ENCODE results near the gene THBS3. TPM values are rescaled to one million over a fixed set of nuclear protein-coding genes. Genes with fewer than 3 reads are reported as not detected.
"Not testable (repeated sequence)": the region's sequence is repeated elsewhere in the genome, so short reads cannot be mapped to it uniquely, and the experiment has no call there.

The THBS3 gene
- 5.7 TPM for total RNA-seq
- long read RNA-seq, partial matches to known transcripts: 0 of 1 reads
- long read RNA-seq, other reads (novel, unspliced or antisense): 1 of 1 reads

DNA sequence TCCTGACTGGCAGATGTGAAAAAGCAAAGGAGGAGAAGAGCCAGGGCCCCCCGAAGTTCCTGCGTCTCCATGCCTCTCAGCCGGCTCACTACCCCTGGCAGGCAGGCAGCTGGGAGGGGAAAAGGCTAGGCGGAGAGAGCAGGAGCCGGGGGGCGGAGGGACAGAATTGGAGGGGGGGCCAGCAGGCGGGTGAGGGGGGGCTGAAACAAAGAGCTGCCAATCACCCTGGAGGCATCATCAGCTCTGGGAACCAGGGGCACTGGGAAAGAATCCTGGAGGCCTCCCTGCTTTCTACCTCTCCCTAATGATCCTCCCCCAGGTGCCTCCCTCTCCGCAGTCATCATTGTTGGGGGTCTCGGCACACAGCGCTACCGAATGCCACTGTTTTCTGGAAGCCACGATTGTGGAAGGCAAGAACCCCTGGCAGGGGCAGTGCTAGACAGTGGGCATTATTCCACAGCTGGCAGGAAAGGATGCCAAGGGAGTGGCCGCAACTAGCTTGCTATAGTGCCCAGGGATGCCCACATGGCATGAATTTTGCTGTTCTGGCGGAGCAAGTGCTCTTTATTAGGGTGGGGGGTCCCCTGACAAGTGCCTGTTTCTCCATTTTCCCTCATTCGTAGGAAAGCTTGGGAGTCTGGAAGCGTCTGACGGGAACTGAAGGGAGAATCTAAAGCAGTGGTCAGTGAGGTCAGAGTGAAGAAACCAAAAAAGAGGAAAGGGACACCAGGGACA lies at the start of gene THBS3:
THBS3 (minus strand) TSS at position 92 of the 735 bp plus-strand sequence; CDS start at position 71, 21 bp downstream.
- peak; percentile 83 for DNase-seq (ENCODE audit: missing footprints)
- ATAC-seq: peak; percentile 18
- intact Hi-C loops (cut with DNase I): loop anchor here (1.0 to 5.0 kb wide), 4 partner anchors 18 to 384 kb away; a partner anchor contains a TSS

DNA sequence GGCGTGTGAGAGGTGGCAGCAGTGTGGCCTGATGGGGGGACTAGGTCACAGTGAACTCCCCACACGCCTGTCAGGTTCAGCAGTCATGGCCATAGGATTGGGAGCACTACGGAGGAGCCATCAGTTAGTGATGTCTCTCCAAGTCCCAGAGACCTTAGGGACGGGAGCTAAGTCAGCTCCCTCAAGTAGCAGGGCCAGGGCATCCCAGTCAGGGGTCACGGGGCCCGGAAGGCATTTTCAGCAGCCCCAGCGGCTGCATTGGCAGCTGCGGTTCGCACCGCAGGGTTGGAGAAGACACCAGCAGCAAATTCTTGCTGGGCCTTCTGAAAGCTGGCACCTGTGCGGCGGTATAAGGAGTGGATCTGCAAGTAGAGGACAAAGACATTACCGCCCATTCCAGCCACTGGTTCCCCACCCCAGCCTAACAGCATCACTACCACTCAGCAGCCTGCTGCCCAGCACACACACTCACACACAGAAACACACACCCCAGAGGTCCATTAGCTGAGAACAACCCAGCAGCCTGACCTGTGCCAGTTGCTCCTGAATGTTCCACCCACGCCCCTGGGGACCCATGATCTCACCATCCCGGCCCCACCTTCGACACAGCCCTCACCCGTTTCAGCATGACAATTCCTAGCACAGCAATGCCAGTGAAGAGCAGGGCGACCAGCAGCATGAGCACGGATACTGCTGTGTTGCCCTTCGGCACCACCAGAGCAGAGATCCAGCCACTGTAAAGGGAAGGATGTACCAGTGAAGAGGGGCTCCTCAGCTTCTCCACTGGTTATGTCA lies 48.6 kb upstream of the THBS3 start:
- DNase-seq (ENCODE audit: missing footprints): peak; percentile 53
- intact Hi-C loops (cut with DNase I): no loop called here
- no peak for ATAC-seq

DNA sequence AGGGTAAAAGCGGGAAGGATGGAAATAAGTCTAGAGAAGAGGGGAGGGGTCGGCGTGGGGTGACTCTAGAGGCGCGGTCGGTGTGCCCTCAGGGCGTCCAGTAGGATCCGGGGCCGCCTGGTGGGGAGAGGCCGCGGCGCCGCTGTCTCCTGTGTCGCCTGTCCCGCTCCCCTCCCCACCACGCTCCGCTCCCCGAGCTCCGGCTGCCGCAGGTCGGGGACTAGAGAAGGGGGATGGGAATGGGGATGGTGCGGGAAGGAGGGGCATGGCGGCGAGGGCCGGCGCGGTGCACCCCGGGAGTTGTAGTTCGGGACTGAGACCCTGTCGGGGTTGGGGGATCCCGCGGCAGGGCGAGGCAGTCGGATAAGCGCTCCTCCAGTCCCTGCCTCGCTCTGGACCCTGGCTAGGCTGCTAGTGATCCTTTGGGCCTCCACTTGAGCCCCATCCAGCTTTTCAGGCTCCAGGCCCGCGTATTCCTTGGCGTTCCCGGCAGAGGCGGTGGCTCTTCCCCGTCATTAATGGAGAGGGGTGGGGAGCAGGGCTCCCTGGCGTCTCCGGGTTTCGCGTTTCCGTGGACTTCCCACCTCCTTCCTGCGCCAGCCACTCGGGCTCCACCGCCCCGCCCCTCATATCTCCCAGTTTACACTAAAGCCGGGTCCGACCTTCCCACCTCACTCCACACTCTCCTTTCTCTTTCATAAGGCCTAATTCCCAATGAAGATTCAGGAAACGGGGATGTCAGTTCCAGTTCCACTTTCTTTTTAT lies 47.7 kb upstream of the THBS3 start, which contains the start of gene ENTREP3:
ENTREP3 (minus strand) TSS at position 241 of the 765 bp plus-strand sequence. CDS start 606 bp downstream, outside the sequence.
- ATAC-seq: peak; percentile 89
- intact Hi-C loops (cut with DNase I): no loop called here
- peak; percentile 95 for DNase-seq (ENCODE audit: missing footprints)

DNA sequence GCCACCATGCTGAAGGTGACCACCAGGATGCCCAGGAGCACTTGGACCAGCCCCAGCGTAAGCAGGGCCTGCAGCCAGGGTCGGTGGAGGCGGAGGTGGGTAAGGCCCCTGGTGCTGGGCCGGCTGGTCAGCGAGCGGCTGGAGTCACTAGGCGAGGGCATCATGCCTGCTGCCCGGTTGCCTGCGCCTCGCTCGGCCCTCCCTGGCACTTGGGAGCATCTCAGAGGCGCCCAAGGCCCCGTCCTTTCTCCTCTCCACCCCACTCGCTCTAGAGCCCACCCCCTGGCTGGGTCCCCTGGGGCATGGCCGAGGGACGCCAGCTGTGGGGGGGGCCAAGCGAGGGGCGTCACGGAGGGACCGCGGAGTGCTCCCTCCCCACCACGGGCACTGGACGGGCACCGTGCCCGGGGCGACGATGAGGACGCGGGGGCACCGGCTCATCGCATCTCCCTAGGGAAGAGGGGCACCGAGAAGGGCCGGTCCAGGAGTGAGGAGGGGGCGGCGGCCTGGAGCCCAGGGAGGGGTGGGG lies 47.1 kb upstream of the THBS3 start:
- intact Hi-C loops (cut with DNase I): no loop called here

DNA sequence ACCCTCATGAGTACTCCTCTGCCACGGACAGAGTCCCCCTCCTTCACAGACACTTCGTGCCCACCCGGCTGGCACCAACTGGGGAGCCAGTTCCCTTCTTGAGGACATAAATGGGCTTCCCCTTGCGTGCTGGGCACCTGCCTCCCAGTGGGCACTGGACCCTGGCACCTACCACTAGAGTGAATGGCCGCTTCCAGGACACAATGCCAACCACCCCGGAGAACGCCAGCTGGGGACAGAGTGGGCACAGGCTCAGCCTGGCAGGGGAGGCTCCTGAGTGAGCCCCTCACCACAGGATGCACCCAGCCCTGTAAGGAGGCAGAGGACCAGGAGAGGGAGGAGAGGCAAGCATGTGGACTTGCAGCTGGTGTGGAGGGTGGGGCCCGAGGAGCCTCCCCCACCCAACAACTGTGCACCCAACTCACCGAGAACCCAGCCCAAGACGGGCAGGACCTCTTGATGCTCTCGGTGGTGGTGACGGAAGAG lies 46.6 kb upstream of the THBS3 start:
- peak; percentile 59 for DNase-seq (ENCODE audit: missing footprints)
- intact Hi-C loops (cut with DNase I): no loop called here
- ATAC-seq: peak; percentile 0

More for the DNA sequence above, 47.1 kb upstream of the THBS3 start:
- DNase-seq (ENCODE audit: missing footprints) (peak; percentile 75), ATAC-seq (peak; percentile 8)

DNA sequence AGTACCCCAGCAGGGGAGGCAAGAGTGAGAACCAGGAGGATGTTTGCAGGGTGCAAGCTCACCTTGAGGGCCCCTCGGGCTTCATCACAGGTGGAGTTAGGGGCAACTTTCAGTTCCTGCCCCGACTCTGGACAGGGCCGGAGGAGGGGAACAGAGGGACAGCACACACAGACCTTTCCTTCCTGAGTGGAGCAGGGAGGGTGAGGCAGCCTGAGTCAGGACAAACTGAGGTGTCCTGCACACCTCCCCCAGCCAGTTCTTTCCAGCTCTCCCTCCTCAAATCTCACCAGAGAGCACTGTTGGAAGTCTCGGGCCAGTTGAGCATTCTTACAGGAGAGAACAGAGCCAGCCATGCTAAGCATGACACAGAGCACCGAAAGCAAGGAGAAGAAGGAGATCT lies 46.1 kb upstream of the THBS3 start:
- intact Hi-C loops (cut with DNase I): no loop called here
- no peak for ATAC-seq

DNA sequence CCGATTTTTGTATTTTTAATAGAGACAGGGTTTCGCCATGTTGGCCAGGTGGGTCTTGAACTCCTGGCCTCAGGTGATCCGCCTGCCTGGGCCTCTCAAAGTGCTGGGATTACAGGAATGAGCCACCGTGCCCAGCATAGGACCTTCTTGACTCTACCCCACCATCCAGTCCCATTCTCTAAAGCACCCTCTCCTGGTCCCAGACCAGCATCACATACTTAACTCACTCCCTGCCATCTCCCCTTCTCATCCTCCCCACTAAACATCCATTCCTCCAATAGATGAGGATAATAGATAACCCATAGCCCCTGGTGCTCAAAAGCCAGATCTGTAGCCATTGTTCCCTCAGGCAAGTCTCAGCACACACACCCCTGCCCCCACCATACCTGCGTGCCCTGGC lies 45.5 kb upstream of the THBS3 start:
- peak; percentile 50 for DNase-seq (ENCODE audit: missing footprints)
- intact Hi-C loops (cut with DNase I): no loop called here
- ATAC-seq: no peak

More for the DNA sequence above, 46.1 kb upstream of the THBS3 start:
- DNase-seq (ENCODE audit: missing footprints): no peak

DNA sequence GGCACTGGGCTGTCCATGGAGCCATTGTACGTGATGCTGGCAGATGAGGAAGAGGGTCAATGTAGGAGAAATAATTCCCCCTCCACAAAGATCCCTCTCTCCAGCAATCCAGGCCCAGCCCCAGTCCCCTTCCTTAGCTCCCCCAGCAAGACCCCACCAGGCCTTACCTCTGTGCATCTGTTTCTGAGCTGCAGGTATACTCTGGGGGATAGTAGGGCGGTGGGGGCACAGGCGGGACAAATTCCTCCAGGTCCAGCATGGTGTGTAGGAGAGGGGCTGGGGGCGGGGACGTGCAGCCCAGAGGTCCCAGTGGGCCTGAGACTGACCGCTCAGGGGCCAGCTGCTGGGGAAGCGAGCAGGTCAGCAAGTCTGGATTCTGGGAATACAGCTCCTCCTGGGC lies 43.9 kb upstream of the THBS3 start:
- DNase-seq (ENCODE audit: missing footprints): no peak
- ATAC-seq: no peak
- intact Hi-C loops (cut with DNase I): loop anchor here (2.0 kb wide), 2 partner anchors 71 to 341 kb away; no protein-coding TSS in a partner anchor

DNA sequence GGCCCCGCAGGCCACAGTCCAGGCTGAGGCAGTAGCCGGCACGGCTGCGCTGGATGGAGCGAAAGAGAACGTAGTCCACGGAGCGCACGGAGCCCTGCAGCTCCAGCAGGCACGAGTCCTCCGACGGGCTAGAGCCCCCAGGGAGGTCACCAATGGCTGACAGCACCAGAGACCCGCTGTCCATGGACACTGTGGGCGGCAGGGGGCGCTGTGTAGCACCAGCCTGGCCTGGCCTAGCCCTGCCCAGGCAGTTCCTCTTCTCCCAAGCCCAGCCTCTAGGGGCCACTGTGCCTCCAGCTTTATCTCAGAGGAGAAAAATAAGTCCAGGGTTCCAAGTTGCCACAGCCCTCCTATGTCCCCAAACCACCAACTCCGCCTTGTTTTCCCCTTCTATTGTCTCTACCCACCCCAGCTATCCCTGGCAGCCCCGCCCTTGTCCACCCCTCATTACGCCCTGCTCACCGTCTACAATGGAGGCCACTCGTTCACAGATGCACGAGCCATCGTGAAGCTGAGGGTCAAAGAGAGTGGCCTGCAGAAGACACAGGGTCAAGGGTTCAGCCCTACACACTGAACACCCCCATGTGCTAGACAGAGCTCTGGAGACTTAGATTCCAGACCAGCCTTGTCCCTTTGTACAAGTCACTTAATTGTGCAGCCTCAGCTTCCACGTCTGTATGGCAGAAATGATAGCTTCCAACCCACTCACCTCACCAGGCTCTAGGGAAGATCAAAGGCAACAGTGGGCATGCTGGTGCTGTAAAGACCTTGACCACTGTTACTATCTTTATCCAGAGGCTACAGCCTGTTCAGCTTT lies 43.1 kb upstream of the THBS3 start:
- DNase-seq (ENCODE audit: missing footprints) (peak; percentile 96), ATAC-seq (peak; percentile 85)
- intact Hi-C loops (cut with DNase I): loop anchor here (1.0 to 2.0 kb wide), 3 partner anchors 57 to 342 kb away; partner anchors contain the start of gene FDPS

DNA sequence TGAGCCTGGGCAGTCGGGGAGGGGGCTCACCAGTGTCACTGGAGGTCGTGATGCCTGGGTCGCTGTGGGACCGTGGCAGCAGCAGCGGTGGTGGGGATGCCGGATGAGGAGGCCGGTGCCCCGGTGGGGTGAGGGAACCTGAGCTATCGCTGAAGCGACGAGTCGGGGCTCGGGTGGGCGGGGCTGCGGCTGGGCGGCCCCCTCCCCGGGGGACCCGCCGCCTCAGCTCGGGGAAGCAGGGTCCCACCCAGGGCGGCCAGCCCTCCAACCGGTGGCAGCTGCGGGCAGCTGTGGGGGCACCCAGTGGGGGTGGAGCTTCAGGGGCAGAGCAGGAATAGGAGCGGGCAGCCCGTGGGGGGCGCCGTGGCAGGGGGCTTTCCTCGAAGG lies 42.5 kb upstream of the THBS3 start:
- ATAC-seq (no peak), DNase-seq (ENCODE audit: missing footprints) (no peak)
- intact Hi-C loops (cut with DNase I): loop anchor here (1.0 to 2.0 kb wide), 3 partner anchors 58 to 343 kb away; partner anchors contain the start of gene FDPS

DNA sequence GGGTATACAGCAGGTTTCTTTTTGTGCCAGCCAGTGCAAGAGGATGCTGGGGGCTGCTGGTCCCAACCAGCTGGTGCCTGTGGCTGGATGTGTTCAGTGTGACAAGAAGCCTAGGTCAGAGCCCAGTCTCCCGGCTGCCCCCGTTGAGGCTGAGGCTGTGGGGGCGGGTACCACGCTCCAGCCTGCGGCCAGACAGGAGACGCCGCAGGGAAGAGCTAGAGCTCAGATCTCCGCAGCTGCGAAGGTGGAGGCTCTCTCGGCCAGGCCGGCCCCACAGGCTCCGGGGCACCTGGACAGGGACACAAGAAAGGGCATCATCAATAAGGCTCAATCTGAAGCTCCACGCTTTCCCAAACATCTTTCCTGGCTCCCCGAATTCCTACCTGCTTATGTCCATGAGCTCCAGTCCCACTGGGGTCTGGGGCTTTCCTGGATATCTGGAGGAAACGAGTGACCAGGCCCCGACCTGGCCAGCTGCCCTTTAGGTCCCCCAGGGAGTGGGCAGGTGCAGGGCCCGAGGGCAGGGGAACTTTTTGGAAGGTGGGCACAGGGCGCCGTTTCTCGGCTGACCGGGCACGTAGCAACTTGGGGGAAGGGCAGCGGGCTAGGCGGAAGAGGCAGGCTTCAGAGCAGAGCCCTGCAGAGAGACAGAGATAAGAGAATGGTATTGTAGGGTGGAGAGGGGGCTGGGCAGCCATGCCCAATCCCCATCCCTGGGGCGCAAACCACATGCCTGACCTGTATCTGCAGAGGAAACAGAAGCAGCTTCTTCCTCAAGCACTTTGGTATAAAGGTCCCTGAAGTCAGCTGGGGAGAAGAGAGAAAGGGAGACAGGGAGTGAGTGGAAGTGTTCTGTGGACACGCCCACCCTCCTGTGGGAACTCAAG lies 40.2 kb upstream of the THBS3 start:
- ATAC-seq (no peak), DNase-seq (ENCODE audit: missing footprints) (no peak)
- intact Hi-C loops (cut with DNase I): no loop called here

DNA sequence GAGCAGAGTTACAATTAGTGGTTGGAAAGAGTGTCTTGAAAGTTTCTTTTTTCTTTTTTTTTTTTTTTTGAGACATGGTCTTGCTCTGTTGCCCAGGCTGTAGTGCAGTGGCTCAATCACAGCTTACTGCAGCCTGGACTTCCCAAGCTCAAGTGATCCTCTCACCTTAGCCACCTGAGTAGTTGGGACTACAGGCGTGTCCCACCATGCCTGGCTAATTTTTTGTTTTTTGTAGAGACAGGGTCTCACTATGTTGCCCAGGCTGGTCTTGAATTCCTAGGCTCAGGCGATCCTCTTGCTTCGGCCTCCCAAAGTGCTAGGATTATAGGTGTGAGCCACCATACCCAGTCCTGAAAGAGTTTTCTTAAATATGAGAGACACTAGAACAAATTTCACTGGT lies 39.1 kb upstream of the THBS3 start:
- ATAC-seq; intact Hi-C loops (cut with DNase I): not testable (repeated sequence)

DNA sequence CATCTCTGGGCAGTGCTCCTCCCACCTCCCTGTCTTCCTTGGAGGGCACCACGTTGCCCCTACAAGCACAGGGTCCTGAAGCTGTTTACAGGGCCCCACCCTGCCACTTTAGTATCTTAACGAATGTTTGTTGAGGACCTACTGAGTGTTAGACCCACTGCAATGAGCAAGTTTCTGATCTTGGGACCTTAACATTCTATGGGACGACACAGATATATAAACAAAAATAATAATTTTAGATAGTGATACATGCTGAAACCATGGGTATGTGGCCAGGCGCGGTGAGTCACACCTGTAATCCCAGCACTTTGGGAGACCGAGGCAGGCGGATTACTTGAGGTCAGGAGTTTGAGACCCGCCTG lies 37.4 kb upstream of the THBS3 start:
- intact Hi-C loops (cut with DNase I): no loop called here
- ATAC-seq: no peak
- no peak for DNase-seq (ENCODE audit: missing footprints)

More for the DNA sequence above, 39.1 kb upstream of the THBS3 start:
- DNase-seq (ENCODE audit: missing footprints): not testable (repeated sequence)

DNA sequence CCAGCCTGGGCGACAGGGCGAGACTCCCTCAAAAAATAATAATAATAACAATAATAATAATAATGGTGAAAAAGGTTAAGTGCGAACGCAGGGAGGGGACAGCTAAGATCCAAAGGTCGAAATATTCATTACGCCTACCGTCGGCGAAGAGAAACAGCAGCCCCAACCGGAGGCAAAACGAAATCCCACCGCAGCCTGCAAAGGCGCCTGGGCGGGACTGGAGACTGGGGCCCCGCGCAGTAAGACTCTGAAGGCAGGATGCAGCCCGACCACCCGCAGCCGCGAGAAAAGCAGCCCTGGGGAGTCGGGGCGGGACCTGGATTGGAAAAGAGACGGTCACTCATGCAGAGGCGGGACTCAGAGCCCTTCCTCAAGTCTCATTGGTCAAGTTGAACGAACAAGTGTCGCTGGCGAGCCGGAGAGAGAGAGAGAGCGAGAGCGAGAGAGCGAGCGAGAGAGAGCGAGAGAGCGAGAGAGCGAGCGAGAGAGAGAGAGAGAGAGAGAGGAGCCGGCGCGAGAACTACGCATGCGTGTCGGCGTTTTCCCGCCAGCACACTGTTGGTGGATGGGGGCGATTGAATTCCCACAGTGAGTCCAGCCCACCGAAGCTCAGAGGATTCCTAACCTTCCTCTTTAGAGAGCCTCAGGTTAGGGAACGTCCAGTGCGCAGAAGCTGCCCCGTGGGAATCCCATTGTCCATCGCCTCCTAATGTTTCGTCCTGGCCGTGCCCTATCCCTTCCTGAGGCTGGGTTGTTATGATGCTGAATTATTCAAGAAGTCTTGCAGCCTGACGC lies 36.9 kb upstream of the THBS3 start:
- intact Hi-C loops (cut with DNase I): loop anchor here (5.0 kb wide), 1 partner anchor 37 kb away; the partner anchor contains the start of genes MTX1 and THBS3
- ATAC-seq: peak; percentile 96
- peak; percentile 98 for DNase-seq (ENCODE audit: missing footprints)

DNA sequence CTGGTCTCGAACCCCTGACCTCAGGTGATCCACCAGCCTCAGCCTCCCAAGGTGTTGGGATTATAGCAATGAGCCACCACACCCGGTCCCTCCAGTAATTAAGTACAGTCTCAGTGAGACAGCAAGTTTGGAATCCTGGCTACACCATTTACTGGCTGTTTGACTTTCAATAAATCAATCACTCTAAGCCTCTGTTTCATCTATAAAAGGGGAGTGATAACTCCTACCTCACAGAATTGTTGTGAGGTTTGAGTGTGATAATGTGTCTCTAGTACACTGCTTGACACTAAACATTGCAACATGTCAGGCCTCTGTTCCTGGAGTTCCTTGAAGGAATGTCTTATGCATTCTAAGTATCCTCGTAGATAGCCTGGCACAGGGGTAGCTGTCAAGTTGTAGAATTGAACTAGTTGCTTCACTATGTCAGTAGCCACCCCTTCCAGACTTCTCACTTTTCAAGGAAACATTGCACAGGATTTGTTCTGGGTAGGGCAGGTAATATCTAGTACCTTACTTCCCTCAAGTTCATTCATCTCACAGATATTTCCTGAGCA lies 35.2 kb upstream of the THBS3 start:
- intact Hi-C loops (cut with DNase I): loop anchor here (5.0 kb wide), 1 partner anchor 36 kb away; the partner anchor contains the start of genes MTX1 and THBS3
- no peak for ATAC-seq
- no peak for DNase-seq (ENCODE audit: missing footprints)
